Neural cell (in vitro differentiated cells): Measurements from ENCODE around the gene HERC2.
"Not testable (repeated sequence)": the region's sequence is repeated elsewhere in the genome, so short reads cannot be mapped to it uniquely, and the experiment has no call there.

Source experiments
- EP300 ChIP-seq: fragments of 450-650 bp; conservative IDR thresholded peaks from 2 replicates; pipeline ENCODE4 v1.6.1; 2014; ENCODE audit warnings: antibody characterized with exemption, mild to moderate bottlenecking, moderate library complexity; ENCODE audit not compliant: poor library complexity, severe bottlenecking
- POLR2AphosphoS5 ChIP-seq: IDR thresholded peaks from 2 replicates; pipeline ENCODE4 v1.6.1; 2012
- RAD21 ChIP-seq: fragments of 450-650 bp; conservative IDR thresholded peaks from 2 replicates; pipeline ENCODE4 v1.6.1; 2014; ENCODE audit warnings: antibody characterized with exemption, mild to moderate bottlenecking, moderate library complexity
- TAF1 ChIP-seq: IDR thresholded peaks from 2 replicates; pipeline ENCODE4 v1.6.1; 2012; ENCODE audit warnings: low read depth
- TF ChIP-seq, protein P1 (sequence below): fragments of 450-650 bp; IDR thresholded peaks from 2 replicates; pipeline ENCODE4 v1.5.1; 2014; ENCODE audit warnings: antibody characterized with exemption, mild to moderate bottlenecking, moderate library complexity; ENCODE audit not compliant: poor library complexity, severe bottlenecking

DNA sequence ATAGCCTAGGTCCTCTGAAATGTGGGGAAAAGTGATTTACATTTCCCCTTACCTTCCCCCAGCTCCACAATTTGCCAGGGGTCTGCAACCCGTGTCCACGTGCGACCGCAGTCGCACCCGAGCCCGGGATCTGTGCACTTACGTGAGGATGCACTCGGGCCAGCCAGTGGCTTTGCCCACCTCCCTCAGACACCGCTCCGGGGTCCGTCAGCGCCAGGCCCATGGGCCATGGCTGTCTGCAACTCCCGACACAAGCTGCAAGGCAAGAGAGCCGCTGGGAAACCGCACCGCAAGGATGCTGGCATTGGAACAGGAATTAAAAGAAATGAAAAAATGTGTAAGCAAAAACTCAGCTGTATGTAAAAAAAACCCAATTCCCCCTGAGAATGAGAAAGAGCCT, 43.5 kb upstream of the HERC2 start:
- TF ChIP-seq, protein P1, sequence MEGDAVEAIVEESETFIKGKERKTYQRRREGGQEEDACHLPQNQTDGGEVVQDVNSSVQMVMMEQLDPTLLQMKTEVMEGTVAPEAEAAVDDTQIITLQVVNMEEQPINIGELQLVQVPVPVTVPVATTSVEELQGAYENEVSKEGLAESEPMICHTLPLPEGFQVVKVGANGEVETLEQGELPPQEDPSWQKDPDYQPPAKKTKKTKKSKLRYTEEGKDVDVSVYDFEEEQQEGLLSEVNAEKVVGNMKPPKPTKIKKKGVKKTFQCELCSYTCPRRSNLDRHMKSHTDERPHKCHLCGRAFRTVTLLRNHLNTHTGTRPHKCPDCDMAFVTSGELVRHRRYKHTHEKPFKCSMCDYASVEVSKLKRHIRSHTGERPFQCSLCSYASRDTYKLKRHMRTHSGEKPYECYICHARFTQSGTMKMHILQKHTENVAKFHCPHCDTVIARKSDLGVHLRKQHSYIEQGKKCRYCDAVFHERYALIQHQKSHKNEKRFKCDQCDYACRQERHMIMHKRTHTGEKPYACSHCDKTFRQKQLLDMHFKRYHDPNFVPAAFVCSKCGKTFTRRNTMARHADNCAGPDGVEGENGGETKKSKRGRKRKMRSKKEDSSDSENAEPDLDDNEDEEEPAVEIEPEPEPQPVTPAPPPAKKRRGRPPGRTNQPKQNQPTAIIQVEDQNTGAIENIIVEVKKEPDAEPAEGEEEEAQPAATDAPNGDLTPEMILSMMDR = not testable (repeated sequence)
- not testable (repeated sequence) for TF ChIP-seq RAD21, EP300, POLR2AphosphoS5, TAF1
